Endothelial cell (in vitro differentiated cells): ENCODE results near the gene RLN1. TPM values are rescaled to one million over a fixed set of nuclear protein-coding genes. Genes with fewer than 3 reads are reported as not detected.

ENCODE experiments used
- DNase-seq: peaks from one replicate; pipeline ENCODE4 v3.0.0; 2021; ENCODE audit warnings: low spot score
- H3K27ac Mint-ChIP-seq: one replicate; pipeline ENCODE4 v1.8.0; 2021; ENCODE audit warnings: mixed read lengths, inconsistent platforms; ENCODE audit not compliant: unreplicated experiment
- H3K27me3 Mint-ChIP-seq: one replicate; pipeline ENCODE4 v1.8.0; 2021; ENCODE audit warnings: mild to moderate bottlenecking, moderate library complexity, mixed read lengths, inconsistent platforms; ENCODE audit not compliant: unreplicated experiment
- H3K36me3 Mint-ChIP-seq: one replicate; pipeline ENCODE4 v1.8.0; 2021; ENCODE audit warnings: mild to moderate bottlenecking, low read depth, mixed read lengths, inconsistent platforms; ENCODE audit not compliant: unreplicated experiment
- H3K4me1 Mint-ChIP-seq: one replicate; pipeline ENCODE4 v1.8.0; 2021; ENCODE audit warnings: mild to moderate bottlenecking, mixed read lengths, inconsistent platforms; ENCODE audit not compliant: unreplicated experiment
- H3K4me3 Mint-ChIP-seq: one replicate; pipeline ENCODE4 v1.8.0; 2021; ENCODE audit warnings: mild to moderate bottlenecking, mixed read lengths, inconsistent platforms; ENCODE audit not compliant: unreplicated experiment
- H3K9me3 Mint-ChIP-seq: one replicate; pipeline ENCODE4 v1.8.0; 2021; ENCODE audit warnings: mixed read lengths, inconsistent platforms; ENCODE audit not compliant: unreplicated experiment
- CTCF ChIP-seq: fragments of 200-600 bp; sonication (generic); IDR thresholded peaks from one replicate; pipeline ENCODE4 v1.5.0; 2021; ENCODE audit warnings: antibody characterized with exemption; ENCODE audit not compliant: unreplicated experiment
- total RNA-seq: library from RNA; stranded (reverse); fragmentation: NEBNext Ultra II Directional; extraction: Animal tissue kit (Norgen Biotek cat#: 25700); gene quantifications from one replicate; pipeline ENCODE4 v1.2.1, GENCODE V29; 2021; ENCODE audit not compliant: unreplicated experiment

The RLN1 gene
- total RNA-seq, 1 donor from 2014 or later = not detected

GRCh38 chr9:5301544-5301943, 38.1 kb downstream of the RLN1 start:
- Mint-ChIP-seq H3K27me3 (no peaks in the 10 kb centered on the region), H3K27ac (no peak overlapping the region), H3K36me3 (no peaks in the 10 kb centered on the region), H3K4me3 (no peak overlapping the region), H3K9me3 (no peaks in the 10 kb centered on the region), H3K4me1 (no peaks in the 10 kb centered on the region)
- TF ChIP-seq CTCF = no peak
- DNase-seq = no peak

- Mint-ChIP-seq H3K4me3 (no peak overlapping the region), H3K4me1 (no peaks in the 10 kb centered on the region), H3K27me3 (no peaks in the 10 kb centered on the region), H3K27ac (no peak overlapping the region), H3K9me3 (no peaks in the 10 kb centered on the region), H3K36me3 (no peaks in the 10 kb centered on the region)
- TF ChIP-seq CTCF = no peak
- no peak for DNase-seq
Observed at GRCh38 chr9:5292141-5292540, 47.5 kb downstream of the RLN1 start.

GRCh38 chr9:5288591-5288990, 51.1 kb downstream of the RLN1 start:
- H3K4me3 Mint-ChIP-seq = no peak overlapping the region
- no peak overlapping the region for H3K27ac Mint-ChIP-seq
- no peak for DNase-seq
- TF ChIP-seq CTCF = no peak
- no peaks in the 10 kb centered on the region for H3K36me3 Mint-ChIP-seq
- H3K9me3 Mint-ChIP-seq = no peaks in the 10 kb centered on the region
- H3K27me3 Mint-ChIP-seq = no peaks in the 10 kb centered on the region
- H3K4me1 Mint-ChIP-seq = no peaks in the 10 kb centered on the region

DNA sequence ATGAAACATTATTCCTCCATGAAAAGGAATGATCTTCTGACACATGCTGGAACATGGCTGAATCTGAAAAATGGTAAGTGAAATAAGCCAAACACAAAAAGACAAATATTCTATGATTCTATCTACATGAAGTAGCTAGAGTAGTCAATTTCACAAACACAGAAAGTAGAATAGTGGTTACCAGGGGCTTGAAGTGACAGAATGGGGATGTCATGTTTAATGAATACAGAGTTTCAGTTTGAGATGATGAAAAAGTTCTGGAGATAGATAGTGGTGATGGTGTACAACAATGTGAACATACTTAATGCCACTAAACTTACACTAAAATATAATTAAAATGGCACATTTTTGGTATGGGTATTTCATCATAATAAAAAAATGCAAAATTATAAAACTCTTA, 53.4 kb downstream of the RLN1 start:
- H3K4me1 Mint-ChIP-seq = no peaks in the 10 kb centered on the region
- H3K27ac Mint-ChIP-seq = no peak overlapping the region
- H3K27me3 Mint-ChIP-seq = no peaks in the 10 kb centered on the region
- H3K9me3 Mint-ChIP-seq = no peaks in the 10 kb centered on the region
- TF ChIP-seq CTCF = no peak
- H3K4me3 Mint-ChIP-seq = no peak overlapping the region
- no peak for DNase-seq
- no peaks in the 10 kb centered on the region for H3K36me3 Mint-ChIP-seq

Other genes with a start within 250 kb of the RLN1 start
- gene INSL6, start 154.2 kb downstream of the RLN1 start, total RNA-seq = not detected
- not detected for gene INSL4, start 108.5 kb downstream of the RLN1 start, total RNA-seq
- 1.4 TPM for gene RLN2, start 35.2 kb downstream of the RLN1 start, total RNA-seq
- gene PLGRKT, start 98.0 kb upstream of the RLN1 start, total RNA-seq = 4.8 TPM
- gene CD274, start 110.7 kb upstream of the RLN1 start, total RNA-seq = 0.56 TPM
- not detected for gene PDCD1LG2, start 170.7 kb upstream of the RLN1 start, total RNA-seq